Thyroid gland (tissue), 4 donors: Measurements from ENCODE around the gene LRPPRC. TPM values are rescaled to one million over a fixed set of nuclear protein-coding genes. Genes with fewer than 3 reads are reported as not detected.

Source experiments
- DNase-seq, 2 donors: peaks; one replicate each; pipeline ENCODE4 v3.0.0-alpha.2; 2019
- H3K27ac ChIP-seq, 3 donors: fragments of 200-600 bp; sonication (generic); 1 replicate in 2 of 3; 2 replicates in 1 of 3; pipeline ENCODE4 v1.5.1; 2016 to 2019; ENCODE audit warnings: mild to moderate bottlenecking in 1 of 3, moderate library complexity in 1 of 3
- H3K27me3 ChIP-seq: fragments of 200-600 bp; sonication (generic); one replicate; pipeline ENCODE4 v1.5.1; 2019
- H3K36me3 ChIP-seq, 2 donors: fragments of 200-600 bp; sonication (generic); one replicate each; pipeline ENCODE4 v1.5.1; 2016 to 2019
- H3K4me1 ChIP-seq, 2 donors: fragments of 200-600 bp; sonication (generic); one replicate each; pipeline ENCODE4 v1.5.1; 2017 to 2019
- H3K4me3 ChIP-seq, 3 donors: fragments of 200-600 bp; sonication (generic); replicated peaks in 1 of 3; 1 replicate in 2 of 3; 2 replicates in 1 of 3; pipeline ENCODE4 v1.5.1; 2016; ENCODE audit warnings: mild to moderate bottlenecking in 1 of 3
- H3K9me3 ChIP-seq: fragments of 200-600 bp; sonication (generic); one replicate; pipeline ENCODE4 v1.5.1; 2017
- CTCF ChIP-seq, 6 experiments: fragments of 200-600 bp in 3 of 6; fragments of 450-650 bp in 3 of 6; sonication (generic) in 3 of 6; IDR thresholded peaks; one replicate each; pipeline ENCODE4 v1.5.1; 2016 to 2019; ENCODE audit warnings: antibody characterized with exemption in 6 of 6, mild to moderate bottlenecking in 2 of 6, inconsistent platforms in 1 of 6, moderate library complexity in 1 of 6
- POLR2A ChIP-seq, 2 donors: fragments of 450-650 bp; IDR thresholded peaks; one replicate each; pipeline ENCODE4 v1.6.1; 2017; ENCODE audit warnings: antibody characterized with exemption in 2 of 2, mild to moderate bottlenecking in 2 of 2, moderate library complexity in 1 of 2
- WGBS, 2 donors: methylation state at CpG; one replicate each; pipeline ENCODE4 v1.1.5; 2017; 5-methylcytosine and 5-hydroxymethylcytosine counted together
- intact Hi-C: fragments of 100-400 bp; cut with DNase I; formaldehyde crosslinking; loops from one replicate; pipeline ENCODE4 v1.15.1; 2023
- total RNA-seq, 4 donors: library from RNA; depleted of rRNA; stranded (reverse); fragments of >200 nt; gene quantifications; one replicate each; pipeline ENCODE4 v1.2.3, GENCODE V29; 2016

Gene LRPPRC
- total RNA-seq, 4 donors from 2014 or later = 47.5 to 79.3 (median 54.9) TPM

- no peak for TF ChIP-seq CTCF (IDR thresholded peaks at IDR 0.05)
- no peak for TF ChIP-seq POLR2A (IDR thresholded peaks at IDR 0.05)
- Histone ChIP-seq H3K4me3 (no peak overlapping the region), H3K27ac (no peak overlapping the region), H3K27me3 (no peaks in the 10 kb centered on the region), H3K4me1 (no peaks in the 10 kb centered on the region), H3K9me3 (no peaks in the 10 kb centered on the region), H3K36me3 (no peaks in the 10 kb centered on the region)
- intact Hi-C loops = no loop called here
- WGBS, 2 donors = 90% methylated on average over 14 of the region's 14 CpGs
- DNase-seq = no peak
These were observed 153.6 kb downstream of the LRPPRC start for GRCh38 chr2:43841949-43842865.

- Histone ChIP-seq H3K36me3 (no peaks in the 10 kb centered on the region), H3K27ac (no peak overlapping the region), H3K4me3 (no peak overlapping the region), H3K4me1 (no peaks in the 10 kb centered on the region), H3K27me3 (no peaks in the 10 kb centered on the region), H3K9me3 (no peaks in the 10 kb centered on the region)
- WGBS, 2 donors = 57 to 82% methylated on average over 5 of the region's 5 CpGs
- intact Hi-C loops = no loop called here
- no peak for TF ChIP-seq POLR2A (IDR thresholded peaks at IDR 0.05)
- no peak for TF ChIP-seq CTCF (IDR thresholded peaks at IDR 0.05)
- no peak for DNase-seq
These were observed 154.8 kb downstream of the LRPPRC start for GRCh38 chr2:43840965-43841364.

GRCh38 chr2:43839776-43840564, 155.8 kb downstream of the LRPPRC start:
- DNase-seq = no peak
- no peak overlapping the region for H3K27ac ChIP-seq
- H3K27me3 ChIP-seq = no peaks in the 10 kb centered on the region
- H3K9me3 ChIP-seq = no peaks in the 10 kb centered on the region
- no peak overlapping the region for H3K4me3 ChIP-seq
- intact Hi-C loops = no loop called here
- H3K4me1 ChIP-seq = no peaks in the 10 kb centered on the region
- no peaks in the 10 kb centered on the region for H3K36me3 ChIP-seq
- TF ChIP-seq POLR2A (IDR thresholded peaks at IDR 0.05) (no peak), CTCF (IDR thresholded peaks at IDR 0.05) (no peak)
- WGBS, 2 donors = 84 to 86% methylated on average over 14 of the region's 14 CpGs

GRCh38 chr2:43838560-43839267, 157.1 kb downstream of the LRPPRC start, which contains the start of the genes ABCG5 and ABCG8:
Gene ABCG5, minus strand, starts transcription at chr2:43838839. Its CDS starts 160 bp downstream, at chr2:43838679.
Gene ABCG8, plus strand, starts transcription at chr2:43838971. Its CDS starts 83 bp downstream, at chr2:43839054.
- Histone ChIP-seq H3K36me3 (no peaks in the 10 kb centered on the region), H3K27ac (no peak within 1 kb of the TSS), H3K4me1 (no peaks in the 10 kb centered on the region), H3K4me3 (no peak within 1 kb of the TSS), H3K9me3 (no peaks in the 10 kb centered on the region), H3K27me3 (no peaks in the 10 kb centered on the region)
- no peak for DNase-seq
- WGBS, 2 donors = 88 to 90% methylated on average over 11 to 16 of the region's 20 CpGs
- intact Hi-C loops = no loop called here
- no peak for TF ChIP-seq CTCF (IDR thresholded peaks at IDR 0.05)
- no peak for TF ChIP-seq POLR2A (IDR thresholded peaks at IDR 0.05)
